SK-N-SH (cell line): ENCODE measurements around the gene KRT78.

Experiments
- GATA2 ChIP-seq: sonication (generic); formaldehyde crosslinking; IDR thresholded peaks from 2 replicates; pipeline ENCODE4 v1.5.0; 2020; ENCODE audit warnings: mild to moderate bottlenecking, missing genetic modification reagents
- NFIC ChIP-seq: IDR thresholded peaks from 2 replicates; pipeline ENCODE4 v1.4.0; 2012; ENCODE audit warnings: borderline replicate concordance
- RAD21 ChIP-seq: IDR thresholded peaks from 2 replicates; pipeline ENCODE4 v1.6.1; 2012; ENCODE audit warnings: mild to moderate bottlenecking, low read length
- TF ChIP-seq, protein P1 (sequence below): fragments of 150-350 bp; IDR thresholded peaks from 2 replicates; pipeline ENCODE4 v1.6.1; 2017; ENCODE audit warnings: antibody characterized with exemption, low read length, low read depth, borderline replicate concordance
- TF ChIP-seq, protein P2 (sequence below): fragments of 200-600 bp; sonication (generic); IDR thresholded peaks from 2 replicates; pipeline ENCODE4 v1.6.1; 2017; ENCODE audit warnings: antibody characterized with exemption, mild to moderate bottlenecking, moderate library complexity
- TF ChIP-seq, protein P3 (sequence below): IDR thresholded peaks from 2 replicates; pipeline ENCODE4 v1.4.0; 2012; ENCODE audit warnings: low read depth

DNA sequence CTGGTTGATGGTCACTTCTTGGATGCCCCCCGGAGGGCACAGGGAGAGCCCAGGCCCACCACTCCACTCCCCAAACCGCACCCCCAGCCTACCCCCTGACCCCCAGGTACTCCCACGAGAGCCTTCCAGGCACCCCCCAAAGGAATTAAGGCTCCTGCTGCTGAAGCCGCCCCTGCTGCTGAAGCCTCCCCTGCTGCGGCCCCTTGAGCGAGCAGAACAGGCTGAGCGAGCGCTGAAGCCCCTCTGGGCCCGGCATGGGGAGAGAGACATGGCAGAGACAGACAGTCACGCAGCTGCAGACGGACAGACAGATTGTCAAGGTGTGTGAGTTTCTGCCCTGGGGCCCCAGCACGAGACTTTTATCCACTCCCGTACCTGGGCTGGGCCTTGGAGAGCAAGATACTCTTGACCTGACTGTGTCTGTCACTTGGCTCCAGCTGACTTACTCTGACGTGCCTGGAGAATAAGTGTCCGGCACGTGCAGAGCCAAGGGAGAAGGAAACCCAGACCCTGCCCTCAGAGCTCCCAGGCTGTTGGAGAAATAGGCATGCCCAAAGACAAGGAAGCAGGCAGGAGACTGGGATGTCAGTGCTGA, at the start of gene KRT78:
- TF ChIP-seq, protein P1, sequence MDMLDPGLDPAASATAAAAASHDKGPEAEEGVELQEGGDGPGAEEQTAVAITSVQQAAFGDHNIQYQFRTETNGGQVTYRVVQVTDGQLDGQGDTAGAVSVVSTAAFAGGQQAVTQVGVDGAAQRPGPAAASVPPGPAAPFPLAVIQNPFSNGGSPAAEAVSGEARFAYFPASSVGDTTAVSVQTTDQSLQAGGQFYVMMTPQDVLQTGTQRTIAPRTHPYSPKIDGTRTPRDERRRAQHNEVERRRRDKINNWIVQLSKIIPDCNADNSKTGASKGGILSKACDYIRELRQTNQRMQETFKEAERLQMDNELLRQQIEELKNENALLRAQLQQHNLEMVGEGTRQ, result no peak
- TF ChIP-seq NFIC (no peak), GATA2 (CRISPR knock-in tag) (no peak), RAD21 (no peak)
- TF ChIP-seq, protein P2, sequence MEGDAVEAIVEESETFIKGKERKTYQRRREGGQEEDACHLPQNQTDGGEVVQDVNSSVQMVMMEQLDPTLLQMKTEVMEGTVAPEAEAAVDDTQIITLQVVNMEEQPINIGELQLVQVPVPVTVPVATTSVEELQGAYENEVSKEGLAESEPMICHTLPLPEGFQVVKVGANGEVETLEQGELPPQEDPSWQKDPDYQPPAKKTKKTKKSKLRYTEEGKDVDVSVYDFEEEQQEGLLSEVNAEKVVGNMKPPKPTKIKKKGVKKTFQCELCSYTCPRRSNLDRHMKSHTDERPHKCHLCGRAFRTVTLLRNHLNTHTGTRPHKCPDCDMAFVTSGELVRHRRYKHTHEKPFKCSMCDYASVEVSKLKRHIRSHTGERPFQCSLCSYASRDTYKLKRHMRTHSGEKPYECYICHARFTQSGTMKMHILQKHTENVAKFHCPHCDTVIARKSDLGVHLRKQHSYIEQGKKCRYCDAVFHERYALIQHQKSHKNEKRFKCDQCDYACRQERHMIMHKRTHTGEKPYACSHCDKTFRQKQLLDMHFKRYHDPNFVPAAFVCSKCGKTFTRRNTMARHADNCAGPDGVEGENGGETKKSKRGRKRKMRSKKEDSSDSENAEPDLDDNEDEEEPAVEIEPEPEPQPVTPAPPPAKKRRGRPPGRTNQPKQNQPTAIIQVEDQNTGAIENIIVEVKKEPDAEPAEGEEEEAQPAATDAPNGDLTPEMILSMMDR, result no peak
- TF ChIP-seq, protein P3, sequence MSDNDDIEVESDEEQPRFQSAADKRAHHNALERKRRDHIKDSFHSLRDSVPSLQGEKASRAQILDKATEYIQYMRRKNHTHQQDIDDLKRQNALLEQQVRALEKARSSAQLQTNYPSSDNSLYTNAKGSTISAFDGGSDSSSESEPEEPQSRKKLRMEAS, result no peak
